Hepatocyte (in vitro differentiated cells): ENCODE results near the gene PPM1B. TPM values are rescaled to one million over a fixed set of nuclear protein-coding genes. Genes with fewer than 3 reads are reported as not detected.
"Not testable (repeated sequence)": the region's sequence is repeated elsewhere in the genome, so short reads cannot be mapped to it uniquely, and the experiment has no call there.

Experiments
- DNase-seq: peaks from one replicate; pipeline ENCODE4 v3.0.0-alpha.2; 2016; ENCODE audit warnings: low spot score
- H2AFZ ChIP-seq: fragments of 200-600 bp; sonication (generic); 2 replicates; pipeline ENCODE4 v1.6.0; 2016; ENCODE audit warnings: antibody characterized with exemption, mild to moderate bottlenecking
- H3K27ac ChIP-seq: fragments of 200-600 bp; sonication (generic); 2 replicates; pipeline ENCODE4 v1.5.1; 2016; ENCODE audit warnings: mild to moderate bottlenecking
- H3K27me3 ChIP-seq: fragments of 200-600 bp; sonication (generic); 2 replicates; pipeline ENCODE4 v1.6.1; 2016
- H3K36me3 ChIP-seq: fragments of 200-600 bp; sonication (generic); replicated peaks from 2 replicates; pipeline ENCODE4 v1.5.1; 2016; ENCODE audit warnings: low read depth; ENCODE audit not compliant: insufficient read depth
- H3K4me1 ChIP-seq: fragments of 200-600 bp; sonication (generic); 2 replicates; pipeline ENCODE4 v1.5.1; 2016; ENCODE audit warnings: mild to moderate bottlenecking, moderate library complexity; ENCODE audit not compliant: insufficient read depth
- H3K4me2 ChIP-seq: fragments of 200-600 bp; sonication (generic); 2 replicates; pipeline ENCODE4 v1.6.0; 2016
- H3K4me3 ChIP-seq: fragments of 200-600 bp; sonication (generic); 2 replicates; pipeline ENCODE4 v1.5.1; 2016; ENCODE audit warnings: mild to moderate bottlenecking
- H3K79me2 ChIP-seq: fragments of 200-600 bp; sonication (generic); 2 replicates; pipeline ENCODE4 v1.6.0; 2017; ENCODE audit warnings: mild to moderate bottlenecking
- H3K9me2 ChIP-seq: fragments of 200-600 bp; sonication (generic); replicated peaks from 2 replicates; pipeline ENCODE4 v1.6.0; 2017; ENCODE audit warnings: mild to moderate bottlenecking; ENCODE audit not compliant: insufficient read depth
- H3K9me3 ChIP-seq: fragments of 200-600 bp; sonication (generic); 2 replicates; pipeline ENCODE4 v1.5.1; 2016; ENCODE audit warnings: low read depth, mild to moderate bottlenecking
- H4K20me1 ChIP-seq: fragments of 200-600 bp; sonication (generic); 2 replicates; pipeline ENCODE4 v1.6.0; 2016; ENCODE audit warnings: mild to moderate bottlenecking; ENCODE audit not compliant: insufficient read depth, poor library complexity, severe bottlenecking
- CTCF ChIP-seq: fragments of 200-600 bp; sonication (generic); IDR thresholded peaks from 2 replicates; pipeline ENCODE4 v1.5.1; 2016; ENCODE audit warnings: antibody characterized with exemption, mild to moderate bottlenecking; ENCODE audit not compliant: poor library complexity
- EZH2 ChIP-seq: fragments of 200-600 bp; sonication (generic); IDR thresholded peaks from 2 replicates; pipeline ENCODE4 v1.6.1; 2016; ENCODE audit warnings: antibody characterized with exemption, mild to moderate bottlenecking, borderline replicate concordance
- EZH2phosphoT487 ChIP-seq: fragments of 200-600 bp; sonication (generic); IDR thresholded peaks from one replicate; pipeline ENCODE4 v1.6.1; 2018; ENCODE audit warnings: antibody characterized with exemption, mild to moderate bottlenecking, low read depth, moderate library complexity; ENCODE audit not compliant: unreplicated experiment, severe bottlenecking
- WGBS: methylation state at CpG from one replicate; pipeline ENCODE4 v1.1.6; 2016; ENCODE audit warnings: low lambda C conversion rate; ENCODE audit errors: missing lambda C conversion rate; 5-methylcytosine and 5-hydroxymethylcytosine counted together
- polyA plus RNA-seq: library from polyadenylated mRNA; unstranded; fragments of >200 nt; fragmentation: Nextera tagmentation; extraction: Ambion mirVana; gene quantifications from 2 replicates; pipeline ENCODE4 v1.2.1, GENCODE V29; 2016
- total RNA-seq: library from RNA; depleted of rRNA; stranded (reverse); fragments of >200 nt; gene quantifications from 2 replicates; pipeline ENCODE4 v1.2.3, GENCODE V29; 2014

The PPM1B gene
- total and polyA plus RNA-seq, 2 experiments from 2014 or later = 39.1 to 49.1 TPM

GRCh38 chr2:44171018-44171417, 2.3 kb downstream of the PPM1B start:
- Histone ChIP-seq H2AFZ (no peak overlapping the region), H3K27ac (peak overlapping the region; percentile 91), H3K36me3 (no peaks in the 10 kb centered on the region), H3K9me2 (no peaks in the 10 kb centered on the region), H3K4me1 (peaks cover 6% of the 10 kb centered on the region), H3K4me2 (peak overlapping the region; percentile 85), H3K79me2 (peaks cover 68% of the 10 kb centered on the region), H4K20me1 (peaks cover 59% of the 10 kb centered on the region), H3K27me3 (no peaks in the 10 kb centered on the region), H3K4me3 (peak overlapping the region; percentile 5), H3K9me3 (no peaks in the 10 kb centered on the region)
- TF ChIP-seq EZH2 = no peak
- no peak for TF ChIP-seq CTCF
- no peak for TF ChIP-seq EZH2phosphoT487
- peak; percentile 8 for DNase-seq
- 20% methylated on average over 2 of the region's 2 CpGs for WGBS

- H2AFZ ChIP-seq, H3K4me3 ChIP-seq, H3K27me3 ChIP-seq, H3K4me1 ChIP-seq, H3K9me2 ChIP-seq, H3K36me3 ChIP-seq, DNase-seq, H3K9me3 ChIP-seq: not testable (repeated sequence)
- WGBS = 83% methylated on average over 8 of the region's 8 CpGs
- Histone ChIP-seq H4K20me1 (peaks cover 63% of the 10 kb centered on the region), H3K27ac (peak overlapping the region; percentile 91), H3K4me2 (peak overlapping the region; percentile 85), H3K79me2 (peaks cover 72% of the 10 kb centered on the region)
Observed at GRCh38 chr2:44171442-44171841, 2.8 kb downstream of the PPM1B start.

DNA sequence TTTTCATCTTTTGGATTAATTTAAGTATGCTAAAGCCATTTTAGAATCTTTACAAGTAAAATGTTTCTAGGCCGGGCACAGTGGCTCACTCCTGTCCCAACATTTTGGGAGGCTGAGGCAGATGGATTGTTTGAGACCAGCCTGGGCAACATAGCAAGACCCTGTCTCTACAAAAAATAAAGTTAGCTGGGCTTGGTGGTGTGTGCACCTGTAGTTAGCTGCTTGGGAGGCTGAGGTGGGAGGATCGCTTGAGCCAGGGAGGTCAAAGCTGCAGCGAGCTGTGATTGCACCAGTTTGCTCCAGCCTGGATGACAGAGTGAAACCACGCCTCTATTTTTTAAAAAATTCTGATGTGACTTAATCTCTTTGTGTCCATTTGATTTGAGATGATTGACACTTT, 3.9 kb downstream of the PPM1B start:
- Histone ChIP-seq H3K36me3 (no peaks in the 10 kb centered on the region), H3K4me3 (no peak overlapping the region), H3K4me1 (peaks cover 6% of the 10 kb centered on the region), H3K27me3 (no peaks in the 10 kb centered on the region), H4K20me1 (peaks cover 75% of the 10 kb centered on the region), H3K4me2 (no peak overlapping the region), H3K27ac (no peak overlapping the region), H3K79me2 (peaks cover 83% of the 10 kb centered on the region), H2AFZ (no peak overlapping the region), H3K9me3 (no peaks in the 10 kb centered on the region), H3K9me2 (no peaks in the 10 kb centered on the region)
- DNase-seq = no peak
- no peak for TF ChIP-seq EZH2
- TF ChIP-seq EZH2phosphoT487 = no peak
- no peak for TF ChIP-seq CTCF
- 97% methylated on average over 4 of the region's 4 CpGs for WGBS

GRCh38 chr2:44178950-44179349, 10.3 kb downstream of the PPM1B start:
- TF ChIP-seq EZH2 (no peak), EZH2phosphoT487 (no peak), CTCF (no peak)
- H4K20me1 ChIP-seq = peaks cover 80% of the 10 kb centered on the region
- no peak overlapping the region for H3K27ac ChIP-seq
- H3K4me2 ChIP-seq = no peak overlapping the region
- H3K4me1 ChIP-seq = no peaks in the 10 kb centered on the region
- no peak overlapping the region for H3K4me3 ChIP-seq
- no peaks in the 10 kb centered on the region for H3K9me3 ChIP-seq
- DNase-seq = no peak
- H2AFZ ChIP-seq = no peak overlapping the region
- H3K79me2 ChIP-seq = peaks cover 97% of the 10 kb centered on the region
- H3K9me2 ChIP-seq = no peaks in the 10 kb centered on the region
- no peaks in the 10 kb centered on the region for H3K27me3 ChIP-seq
- H3K36me3 ChIP-seq = no peaks in the 10 kb centered on the region
